Loucy (cell line): Measurements from ENCODE around the gene CDC14A.

Source experiments
- H2AFZ ChIP-seq: fragments of 200-600 bp; sonication (generic); 2 replicates; pipeline ENCODE4 v1.6.0; 2016; ENCODE audit warnings: antibody characterized with exemption, mild to moderate bottlenecking, low read length, moderate library complexity
- H3F3A ChIP-seq: fragments of 200-600 bp; 2 replicates; pipeline ENCODE4 v1.6.0; 2016; ENCODE audit warnings: antibody characterized with exemption, low read depth, mild to moderate bottlenecking
- H3K27me3 ChIP-seq: fragments of 200-600 bp; sonication (generic); 2 replicates; pipeline ENCODE4 v1.6.1; 2014; ENCODE audit warnings: low read length, mild to moderate bottlenecking; ENCODE audit not compliant: insufficient read depth, poor library complexity, severe bottlenecking
- H3K36me3 ChIP-seq: fragments of 200-600 bp; sonication (generic); 2 replicates; pipeline ENCODE4 v1.6.1; 2016; ENCODE audit warnings: low read length; ENCODE audit not compliant: insufficient read depth
- H3K4me1 ChIP-seq: fragments of 200-600 bp; sonication (generic); 2 replicates; pipeline ENCODE4 v1.5.1; 2014; ENCODE audit warnings: low read length, mild to moderate bottlenecking; ENCODE audit not compliant: insufficient read depth, poor library complexity, severe bottlenecking
- H3K4me2 ChIP-seq: fragments of 200-600 bp; sonication (generic); 2 replicates; pipeline ENCODE4 v1.6.0; 2014; ENCODE audit warnings: antibody characterized with exemption, low read length, low read depth, mild to moderate bottlenecking; ENCODE audit not compliant: poor library complexity, severe bottlenecking
- H3K4me3 ChIP-seq: fragments of 200-600 bp; sonication (generic); 2 replicates; pipeline ENCODE4 v1.5.1; 2014; ENCODE audit warnings: low read length, mild to moderate bottlenecking, mixed read lengths; ENCODE audit not compliant: poor library complexity, severe bottlenecking
- H3K79me2 ChIP-seq: fragments of 200-600 bp; sonication (generic); 2 replicates; pipeline ENCODE4 v1.6.1; 2014; ENCODE audit warnings: low read length; ENCODE audit not compliant: insufficient read depth
- H3K9ac ChIP-seq: fragments of 200-600 bp; sonication (generic); 2 replicates; pipeline ENCODE4 v1.6.0; 2014; ENCODE audit warnings: mild to moderate bottlenecking, low read depth, low read length, moderate library complexity; ENCODE audit not compliant: poor library complexity, severe bottlenecking
- H3K9me2 ChIP-seq: fragments of 200-600 bp; sonication (generic); replicated peaks from 2 replicates; pipeline ENCODE4 v1.6.1; 2016; ENCODE audit warnings: low read depth, low read length, mixed read lengths
- H3K9me3 ChIP-seq: fragments of 200-600 bp; sonication (generic); 2 replicates; pipeline ENCODE4 v1.6.1; 2014; ENCODE audit warnings: mild to moderate bottlenecking, antibody characterized with exemption, low read length, low read depth; ENCODE audit not compliant: insufficient read depth
- H4K20me1 ChIP-seq: fragments of 200-600 bp; sonication (generic); 2 replicates; pipeline ENCODE4 v1.6.0; 2014; ENCODE audit warnings: antibody characterized with exemption, low read length, mild to moderate bottlenecking; ENCODE audit not compliant: insufficient read depth, poor library complexity, severe bottlenecking
- EZH2phosphoT487 ChIP-seq: fragments of 200-600 bp; IDR thresholded peaks from 2 replicates; pipeline ENCODE4 v1.6.1; 2018; ENCODE audit warnings: antibody characterized with exemption, mild to moderate bottlenecking, moderate library complexity, borderline replicate concordance
- TF ChIP-seq, protein P1 (sequence below): fragments of 200-600 bp; sonication (generic); conservative IDR thresholded peaks from 2 replicates; pipeline ENCODE4 v1.5.1; 2014; ENCODE audit warnings: mild to moderate bottlenecking, antibody characterized with exemption, low read length

Gene CDC14A

DNA sequence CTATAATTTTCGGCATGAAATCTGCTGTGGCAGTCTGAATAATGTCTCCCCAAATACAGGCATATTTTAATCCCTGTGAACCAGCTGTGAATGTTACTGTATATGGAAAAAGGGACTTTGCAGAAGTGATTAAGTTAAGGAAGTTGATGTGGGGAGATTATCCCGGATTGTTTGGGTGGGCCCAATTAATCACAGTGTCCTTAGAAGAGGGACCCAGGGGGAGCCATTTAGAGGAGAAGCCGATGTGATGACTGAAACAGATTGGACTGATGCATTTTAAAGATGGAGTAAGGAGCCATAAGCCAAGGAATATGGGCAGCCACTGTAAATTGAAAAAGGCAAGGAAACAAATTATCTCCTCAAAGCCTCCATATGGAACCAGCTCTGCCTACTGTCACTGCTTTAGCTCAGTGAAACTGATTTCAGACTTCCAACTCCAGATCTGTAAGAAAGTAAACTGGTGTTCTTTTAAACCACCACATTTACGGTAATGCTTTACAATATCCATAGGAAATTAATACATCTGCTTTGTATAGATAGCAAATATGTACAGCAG, 124.5 kb downstream of the CDC14A start:
- Histone ChIP-seq H3F3A (no peaks in the 10 kb centered on the region), H3K9me2 (no peaks in the 10 kb centered on the region), H3K4me2 (no peak overlapping the region), H3K4me3 (no peak overlapping the region), H3K36me3 (peaks cover 6% of the 10 kb centered on the region; the same call in 1 of the 2 replicates), H2AFZ (no peak overlapping the region), H3K27me3 (no peaks in the 10 kb centered on the region), H4K20me1 (no peaks in the 10 kb centered on the region), H3K4me1 (no peaks in the 10 kb centered on the region), H3K9ac (no peak overlapping the region), H3K79me2 (no peaks in the 10 kb centered on the region), H3K9me3 (no peaks in the 10 kb centered on the region)
- TF ChIP-seq EZH2phosphoT487, result no peak
- TF ChIP-seq, protein P1, sequence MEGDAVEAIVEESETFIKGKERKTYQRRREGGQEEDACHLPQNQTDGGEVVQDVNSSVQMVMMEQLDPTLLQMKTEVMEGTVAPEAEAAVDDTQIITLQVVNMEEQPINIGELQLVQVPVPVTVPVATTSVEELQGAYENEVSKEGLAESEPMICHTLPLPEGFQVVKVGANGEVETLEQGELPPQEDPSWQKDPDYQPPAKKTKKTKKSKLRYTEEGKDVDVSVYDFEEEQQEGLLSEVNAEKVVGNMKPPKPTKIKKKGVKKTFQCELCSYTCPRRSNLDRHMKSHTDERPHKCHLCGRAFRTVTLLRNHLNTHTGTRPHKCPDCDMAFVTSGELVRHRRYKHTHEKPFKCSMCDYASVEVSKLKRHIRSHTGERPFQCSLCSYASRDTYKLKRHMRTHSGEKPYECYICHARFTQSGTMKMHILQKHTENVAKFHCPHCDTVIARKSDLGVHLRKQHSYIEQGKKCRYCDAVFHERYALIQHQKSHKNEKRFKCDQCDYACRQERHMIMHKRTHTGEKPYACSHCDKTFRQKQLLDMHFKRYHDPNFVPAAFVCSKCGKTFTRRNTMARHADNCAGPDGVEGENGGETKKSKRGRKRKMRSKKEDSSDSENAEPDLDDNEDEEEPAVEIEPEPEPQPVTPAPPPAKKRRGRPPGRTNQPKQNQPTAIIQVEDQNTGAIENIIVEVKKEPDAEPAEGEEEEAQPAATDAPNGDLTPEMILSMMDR, result no peak

DNA sequence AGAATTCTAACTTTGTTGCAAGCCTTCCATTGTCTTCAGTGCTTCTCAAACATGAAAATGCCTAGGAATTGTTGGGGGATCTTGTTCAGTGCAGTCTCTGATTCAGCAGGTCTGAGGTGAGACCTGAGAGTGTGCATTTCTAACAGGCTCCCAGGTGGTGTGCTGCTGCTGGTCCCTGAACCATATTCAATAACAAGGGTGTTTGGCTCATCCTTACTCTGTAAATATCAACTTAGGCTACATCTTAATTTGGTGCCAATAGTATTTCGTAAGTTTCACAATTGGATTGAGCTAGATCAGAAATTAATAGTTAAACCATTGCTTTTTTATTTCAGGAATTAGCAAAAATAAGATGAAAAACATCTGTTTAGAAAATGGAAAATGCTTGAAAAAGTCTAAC, 126.5 kb downstream of the CDC14A start:
- Histone ChIP-seq H4K20me1 (no peaks in the 10 kb centered on the region), H3K27me3 (no peaks in the 10 kb centered on the region), H3K4me3 (no peak overlapping the region), H3F3A (no peaks in the 10 kb centered on the region), H3K36me3 (peaks cover 16% of the 10 kb centered on the region; the same call in 1 of the 2 replicates), H3K9me2 (no peaks in the 10 kb centered on the region), H3K9ac (no peak overlapping the region), H3K9me3 (no peaks in the 10 kb centered on the region), H3K4me1 (no peaks in the 10 kb centered on the region), H2AFZ (no peak overlapping the region), H3K4me2 (no peak overlapping the region), H3K79me2 (no peaks in the 10 kb centered on the region)
- TF ChIP-seq, protein P1, result no peak
- no peak for TF ChIP-seq EZH2phosphoT487

DNA sequence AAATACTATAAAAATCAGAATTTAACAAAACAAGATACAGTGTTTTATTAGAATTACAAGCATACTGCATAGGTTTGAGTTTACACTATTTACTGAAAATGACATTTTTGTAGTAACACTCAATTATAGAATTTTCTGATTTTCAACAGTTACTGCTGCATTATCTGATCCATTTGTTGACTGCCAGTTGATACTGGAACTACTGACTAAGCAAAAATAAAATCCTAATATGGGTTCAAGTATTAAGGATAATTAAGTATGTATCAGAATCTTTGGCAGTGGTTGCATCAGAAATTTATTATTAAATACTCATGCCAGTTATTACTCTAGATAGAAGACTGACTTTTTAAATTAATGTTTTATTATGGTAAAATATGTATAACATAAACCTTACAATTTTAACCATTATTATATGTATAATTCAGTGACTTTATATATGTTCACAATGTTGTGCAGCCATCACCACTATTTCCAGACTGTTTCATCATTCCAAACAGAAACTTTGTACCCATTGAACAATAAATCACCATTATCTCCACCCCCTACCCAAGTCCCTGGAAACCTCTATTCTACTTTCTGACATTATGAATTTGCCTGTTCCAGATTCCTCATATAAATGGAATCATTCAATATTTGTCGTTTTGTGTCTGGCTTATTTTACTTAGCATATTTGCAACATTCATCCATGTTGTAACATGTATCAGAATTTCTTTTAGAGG, 127.5 kb downstream of the CDC14A start:
- no peak for TF ChIP-seq EZH2phosphoT487
- TF ChIP-seq, protein P1, result no peak
- H3K27me3 ChIP-seq, result no peaks in the 10 kb centered on the region

More for the DNA sequence above, 127.5 kb downstream of the CDC14A start:
- Histone ChIP-seq H4K20me1 (no peaks in the 10 kb centered on the region), H3K4me1 (no peaks in the 10 kb centered on the region), H3K36me3 (peaks cover 21% of the 10 kb centered on the region; the same call in 1 of the 2 replicates), H3F3A (no peaks in the 10 kb centered on the region), H2AFZ (no peak overlapping the region), H3K79me2 (no peaks in the 10 kb centered on the region), H3K9me3 (no peaks in the 10 kb centered on the region), H3K4me3 (no peak overlapping the region), H3K4me2 (no peak overlapping the region), H3K9me2 (no peaks in the 10 kb centered on the region), H3K9ac (no peak overlapping the region)
